K562 (cell line): ENCODE results near the gene RBPMS2. TPM values are rescaled to one million over a fixed set of nuclear protein-coding genes. Genes with fewer than 3 reads are reported as not detected.
"Not testable (repeated sequence)": the region's sequence is repeated elsewhere in the genome, so short reads cannot be mapped to it uniquely, and the experiment has no call there.

Experiments used
- ATAC-seq: fragments of 200-7000 bp; cut with Tn5 transposase; 3 replicates; pipeline ENCODE4 v1.9.1; 2020; ENCODE audit warnings: moderate library complexity
- BruUV-seq: library from RNA; stranded (reverse); fragments of 400-500 nt; replicated peaks from 2 replicates; lab custom pipeline; 2021; lab: Mats Ljungman, UMichigan
- CTCF ChIA-PET: fragments of 300-600 bp; formaldehyde crosslinking; extraction: SDS; loops from one replicate; lab custom pipeline; 2021; ENCODE audit warnings: low intra/inter-chr PET ratio; lab: Yijun Ruan, JAX
- POLR2A ChIA-PET: fragments of 300-600, 350-650 bp; sonication (Branson Sonifier 250); formaldehyde crosslinking; extraction: SDS; loops from one replicate; lab custom pipeline; 2021; ENCODE audit warnings: antibody characterized with exemption, inconsistent platforms; lab: Yijun Ruan, JAX
- DNase-seq, 4 experiments: peaks; one replicate each; pipeline versions ENCODE4 v3.0.0 to v3.0.0-alpha.2; 2011 to 2018; ENCODE audit warnings: low spot score in 3 of 4, mixed read lengths in 3 of 4; ENCODE audit errors: extremely low read depth in 1 of 4
- FAIRE-seq: peaks from 2 replicates; lab custom pipeline; 2011; peaks lifted over from hg19 to GRCh38; lab: Jason Lieb, UNC
- H2AFZ ChIP-seq: 2 replicates; pipeline ENCODE4 v1.6.0; 2011; ENCODE audit warnings: low read depth, low read length, control low read depth, inconsistent platforms
- H3K27ac ChIP-seq: fragments of 200-600 bp; 3 replicates; pipeline ENCODE4 v1.8.0; 2011; ENCODE audit warnings: low read depth, mild to moderate bottlenecking, control low read depth, inconsistent platforms, low read length, moderate library complexity, mixed read lengths; ENCODE audit errors: extremely low read depth
- H3K27me3 ChIP-seq, 2 experiments: fragments of 300-600 bp in 1 of 2; 2 replicates in 1 of 2; 3 replicates in 1 of 2; pipeline versions ENCODE4 v1.6.0 to v1.8.0; 2011; ENCODE audit warnings: inconsistent platforms in 2 of 2, low read length in 2 of 2, mild to moderate bottlenecking in 1 of 2, mixed read lengths in 1 of 2, moderate library complexity in 1 of 2; ENCODE audit not compliant: control insufficient read depth in 2 of 2, insufficient read depth in 2 of 2
- H3K36me3 ChIP-seq: fragments of 300-600 bp; 3 replicates; pipeline ENCODE4 v1.8.0; 2011; ENCODE audit warnings: mild to moderate bottlenecking, low read length, inconsistent platforms; ENCODE audit not compliant: control insufficient read depth, insufficient read depth
- H3K4me1 ChIP-seq, 2 experiments: fragments of 200-600 bp in 1 of 2; replicated peaks in 1 of 2; 2 replicates in 1 of 2; 3 replicates in 1 of 2; pipeline versions ENCODE4 v1.5.1 to v1.8.0; 2011; ENCODE audit warnings: inconsistent platforms in 2 of 2, low read length in 2 of 2, mild to moderate bottlenecking in 1 of 2, mixed read lengths in 1 of 2, moderate library complexity in 1 of 2; ENCODE audit not compliant: control insufficient read depth in 2 of 2, insufficient read depth in 2 of 2
- H3K4me2 ChIP-seq: 2 replicates; pipeline ENCODE4 v1.6.1; 2011; ENCODE audit warnings: low read length, control low read depth, inconsistent platforms, mixed read lengths; ENCODE audit not compliant: insufficient read depth
- H3K4me3 ChIP-seq: fragments of 200-600 bp; sonication (generic), shearing (Covaris generic); 2 replicates; pipeline ENCODE4 v1.5.1; 2016; ENCODE audit warnings: control low read depth, inconsistent platforms
- H3K79me2 ChIP-seq: fragments of 200-600 bp; 3 replicates; pipeline ENCODE4 v1.8.0; 2011; ENCODE audit warnings: low read length, inconsistent platforms; ENCODE audit not compliant: control insufficient read depth, insufficient read depth
- H3K9ac ChIP-seq, 2 experiments: 2 replicates each; pipeline versions ENCODE4 v1.6.0 to v1.6.1; 2011; ENCODE audit warnings: low read depth in 2 of 2, low read length in 2 of 2, control low read depth in 1 of 2, inconsistent platforms in 1 of 2, mild to moderate bottlenecking in 1 of 2, mixed read lengths in 1 of 2; ENCODE audit not compliant: insufficient read depth in 1 of 2
- H3K9me1 ChIP-seq: one replicate; pipeline ENCODE4 v1.6.0; 2011; ENCODE audit warnings: inconsistent platforms, mild to moderate bottlenecking, low read length, moderate library complexity; ENCODE audit not compliant: control insufficient read depth, insufficient read depth
- H3K9me3 ChIP-seq: replicated peaks from 2 replicates; pipeline ENCODE4 v1.5.1; 2011; ENCODE audit warnings: low read depth, low read length, inconsistent platforms; ENCODE audit not compliant: control insufficient read depth, insufficient read depth
- H4K20me1 ChIP-seq: replicated peaks from 2 replicates; pipeline ENCODE4 v1.6.1; 2011; ENCODE audit warnings: low read length, inconsistent platforms, mixed read lengths; ENCODE audit not compliant: control insufficient read depth, insufficient read depth
- ATF7 ChIP-seq: fragments of 450-650 bp; IDR thresholded peaks from 2 replicates; pipeline ENCODE4 v1.7.1; 2014; ENCODE audit warnings: mild to moderate bottlenecking, moderate library complexity
- CEBPB ChIP-seq: fragments of 450-650 bp; IDR thresholded peaks from 2 replicates; pipeline ENCODE4 v1.6.1; 2016; ENCODE audit warnings: missing genetic modification characterization, missing compliant biosample characterization
- CEBPG ChIP-seq, 3 experiments: fragments of 200-800 bp in 1 of 3; sonication (Bioruptor generic) in 1 of 3; sonication (generic) in 1 of 3; formaldehyde crosslinking in 1 of 3; IDR thresholded peaks in 2 of 3; conservative IDR thresholded peaks in 1 of 3; 2 replicates each; pipeline versions ENCODE4 v1.6.1 to v1.8.0; 2016 to 2022; ENCODE audit warnings: missing compliant biosample characterization in 2 of 3, missing genetic modification characterization in 2 of 3, mild to moderate bottlenecking in 1 of 3, missing genetic modification reagents in 1 of 3
- RFX1 ChIP-seq: fragments of 450-650 bp; IDR thresholded peaks from 2 replicates; pipeline ENCODE4 v1.6.1; 2016; ENCODE audit warnings: mild to moderate bottlenecking, moderate library complexity
- SUPT5H ChIP-seq: fragments of 450-650 bp; IDR thresholded peaks from 2 replicates; pipeline ENCODE4 v1.6.1; 2016
- WGBS: fragments of 100-300 bp; shearing (Covaris generic); methylation state at CpG from one replicate; pipeline ENCODE4 v1.1.6; 2016; ENCODE audit warnings: low coverage, mixed read lengths; ENCODE audit not compliant: insufficient coverage; ENCODE audit errors: missing lambda C conversion rate; 5-methylcytosine and 5-hydroxymethylcytosine counted together
- in situ Hi-C: fragments of 300-500 bp; cut with MboI; formaldehyde crosslinking; loops from 4 replicates; pipeline ENCODE4 v1.15.0; 2018; ENCODE audit warnings: inconsistent platforms, mixed read lengths
- intact Hi-C: fragments of 100-400 bp; cut with micrococcal nuclease; formaldehyde crosslinking; loops from 2 replicates; pipeline ENCODE4 v1.14.2; 2022
- polyA plus RNA-seq, 8 experiments: library from polyadenylated mRNA; depleted of rRNA in 4 of 8; stranded (reverse) in 5 of 8; unstranded in 3 of 8; fragments of >200 nt; fragmentation: Nextera tagmentation in 2 of 8; fragmentation: Illumina TruSeq in 1 of 8; extraction: Ambion mirVana in 2 of 8; extraction: Trizol in 1 of 8; gene quantifications; 2 replicates each; pipeline versions ENCODE4 v1.2.1 to v1.2.3, GENCODE V29; 2011 to 2014; ENCODE audit warnings: inconsistent platforms in 1 of 8, missing spikeins in 1 of 8
- total RNA-seq, 7 experiments: library from RNA; depleted of rRNA in 6 of 7; stranded (reverse); fragments of >200 nt in 6 of 7; fragmentation: Illumina TruSeq in 2 of 7; extraction: Trizol in 2 of 7; gene quantifications; 2 replicates each; pipeline versions ENCODE4 v1.2.1 to v1.2.3, GENCODE V29; 2011 to 2021; ENCODE audit warnings: low replicate concordance in 1 of 7
- TF ChIP-seq, protein P1 (sequence below), 2 experiments: fragments of 450-650 bp in 1 of 2; sonication (generic) in 1 of 2; formaldehyde crosslinking in 1 of 2; IDR thresholded peaks in 1 of 2; conservative IDR thresholded peaks in 1 of 2; 2 replicates each; pipeline versions ENCODE4 v1.6.1 to v1.8.1; 2016 to 2023; ENCODE audit warnings: mild to moderate bottlenecking in 2 of 2, moderate library complexity in 2 of 2, inconsistent platforms in 1 of 2, missing genetic modification reagents in 1 of 2

RBPMS2 gene
- total and polyA plus RNA-seq, 9 of the 15 experiments (the other 6 are each of a cell fraction or from before 2014, with no cell fraction given) = 0.11 to 2.6 (median 0.37) TPM; not detected in 1

DNA sequence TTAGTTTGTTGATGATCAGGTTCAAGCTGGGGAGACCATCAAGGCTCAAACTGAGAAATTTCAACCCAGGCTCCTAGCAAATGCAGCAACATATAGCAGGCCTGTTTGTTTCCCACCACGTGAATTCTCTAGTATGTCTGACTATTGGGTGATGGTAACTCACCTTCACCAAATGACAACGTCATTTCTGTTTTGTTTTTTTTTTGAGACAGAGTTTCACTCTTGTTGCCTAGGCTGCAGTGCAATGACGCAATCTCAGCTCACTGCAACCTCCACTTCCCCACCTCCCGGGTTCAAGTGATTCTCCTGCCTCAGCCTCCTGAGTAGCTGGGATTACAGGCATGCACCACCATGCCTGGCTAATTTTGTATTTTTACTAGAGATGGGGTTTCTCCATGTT lies 39.6 kb upstream of the RBPMS2 start:
- H3K79me2 ChIP-seq, H3K9me3 ChIP-seq, H4K20me1 ChIP-seq, H3K9ac ChIP-seq, CTCF ChIA-PET, BruUV-seq, DNase-seq, FAIRE-seq, H2AFZ ChIP-seq, H3K27ac ChIP-seq, H3K4me2 ChIP-seq, H3K9me1 ChIP-seq, H3K4me3 ChIP-seq: not testable (repeated sequence)
- intact Hi-C loops = loop anchor here (10.0 kb wide), 1 partner anchor 90 kb away; no protein-coding TSS in a partner anchor
- in situ Hi-C loops = loop anchor here (5.0 kb wide), 1 partner anchor 83 kb away; no protein-coding TSS in a partner anchor
- Histone ChIP-seq H3K36me3 (peaks cover 15% of the 10 kb centered on the region; the same call in 2 of the 3 replicates), H3K4me1 (peaks cover 13% of the 10 kb centered on the region in 2 experiments)
- POLR2A ChIA-PET = interaction anchor here (0.8 to 1.9 kb wide), 4 partner anchors 10 to 80 kb away, joined by 3 to 6 read pairs (median 4); partner anchors contain the start of gene PIF1
- WGBS = 37% methylated on average over 4 of the region's 4 CpGs
- TF ChIP-seq ATF7 = peak; percentile 61; the same call in 1 of the 2 replicates
- peak; percentile 93 for TF ChIP-seq CEBPB (tag)
- 0 out of 2 replicates have a peak, but pooled peaks have one; percentile 29 for TF ChIP-seq SUPT5H
- peak; percentile 61 for TF ChIP-seq RFX1
- TF ChIP-seq, protein P1, sequence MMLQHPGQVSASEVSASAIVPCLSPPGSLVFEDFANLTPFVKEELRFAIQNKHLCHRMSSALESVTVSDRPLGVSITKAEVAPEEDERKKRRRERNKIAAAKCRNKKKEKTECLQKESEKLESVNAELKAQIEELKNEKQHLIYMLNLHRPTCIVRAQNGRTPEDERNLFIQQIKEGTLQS (IDR thresholded peaks at IDR 0.05) = peak; percentile 79
- TF ChIP-seq, protein P1 (CRISPR knock-in tag; conservative IDR thresholded peaks at IDR 0.05) = not testable (repeated sequence)
- TF ChIP-seq CEBPG (CRISPR knock-in tag; IDR thresholded peaks at IDR 0.05) = peak; percentile 83
- peak; percentile 78 to 82 for TF ChIP-seq CEBPG (tag; conservative IDR thresholded peaks at IDR 0.05 in 1 of 2, IDR thresholded peaks at IDR 0.05 in 1 of 2)
- TF ChIP-seq, all 486 proteins: peak for 6; not testable (repeated sequence) for 480
- ATAC-seq, H3K27me3 ChIP-seq: not testable (repeated sequence)
